Stimulated activated CD4-positive, alpha-beta T cell treated with anti-CD3 and anti-CD28 coated beads, Interleukin-4, amount 100 ng/mL, for 24 hours (primary cell): ENCODE results near the gene CHST12.
"Not testable (repeated sequence)": the region's sequence is repeated elsewhere in the genome, so short reads cannot be mapped to it uniquely, and the experiment has no call there.

Experiments used
- DNase-seq: peaks from one replicate; pipeline ENCODE4 v3.0.0-alpha.2; 2020

Gene CHST12

GRCh38 chr7:2466675-2467074, 63.3 kb downstream of the CHST12 start:
- DNase-seq, result no peak

GRCh38 chr7:2468227-2468626, 64.8 kb downstream of the CHST12 start:
- DNase-seq, result no peak

- not testable (repeated sequence) for DNase-seq
These were observed 66.2 kb downstream of the CHST12 start for GRCh38 chr7:2469460-2470203.

GRCh38 chr7:2470204-2471021, 67.0 kb downstream of the CHST12 start:
- DNase-seq, result no peak

GRCh38 chr7:2471022-2471329, 67.6 kb downstream of the CHST12 start:
- DNase-seq, result no peak

- no peak for DNase-seq
These were observed 68.0 kb downstream of the CHST12 start for GRCh38 chr7:2471396-2471795.

- no peak for DNase-seq
These were observed 69.3 kb downstream of the CHST12 start for GRCh38 chr7:2472739-2473138.

GRCh38 chr7:2473496-2474180, 70.2 kb downstream of the CHST12 start:
- DNase-seq, result no peak

GRCh38 chr7:2474224-2474623, 70.8 kb downstream of the CHST12 start:
- DNase-seq, result no peak

GRCh38 chr7:2474813-2475677, 71.6 kb downstream of the CHST12 start:
- no peak for DNase-seq

GRCh38 chr7:2475678-2476015, 72.2 kb downstream of the CHST12 start:
- DNase-seq, result no peak

- no peak for DNase-seq
These were observed 72.9 kb downstream of the CHST12 start, which contains the start of gene GRIFIN for GRCh38 chr7:2476298-2476697. TSS of gene GRIFIN (minus strand) at chr7:2476398. CDS start at chr7:2476383, 15 bp downstream.

- DNase-seq, result no peak
These were observed 73.5 kb downstream of the CHST12 start for GRCh38 chr7:2476776-2477446.

- DNase-seq, result peak; percentile 49
These were observed 74.3 kb downstream of the CHST12 start for GRCh38 chr7:2477447-2478398.

- no peak for DNase-seq
These were observed 75.0 kb downstream of the CHST12 start for GRCh38 chr7:2478399-2478785.

- DNase-seq, result no peak
These were observed 75.4 kb downstream of the CHST12 start for GRCh38 chr7:2478800-2479199.

GRCh38 chr7:2479276-2480069, 76.1 kb downstream of the CHST12 start:
- no peak for DNase-seq

GRCh38 chr7:2480070-2480408, 76.6 kb downstream of the CHST12 start:
- DNase-seq, result no peak

- DNase-seq, result no peak
These were observed 77.8 kb downstream of the CHST12 start for GRCh38 chr7:2481195-2481594.

- no peak for DNase-seq
These were observed 79.5 kb downstream of the CHST12 start for GRCh38 chr7:2482725-2483451.
